ENCODE data around the gene SIDT2. TPM values are rescaled to one million over a fixed set of nuclear protein-coding genes. Genes with fewer than 3 reads are reported as not detected.

The SIDT2 gene
- total and polyA plus RNA-seq, 2 of the 13 experiments (the other 11 are each of a cell fraction or from before 2014, with no cell fraction given): 11.5 to 28.0 TPM

GRCh38 chr11:117143871-117144476 lies 34.6 kb upstream of the SIDT2 start, which contains the start of gene PAFAH1B2 (continued):
- TF ChIP-seq, protein P1, sequence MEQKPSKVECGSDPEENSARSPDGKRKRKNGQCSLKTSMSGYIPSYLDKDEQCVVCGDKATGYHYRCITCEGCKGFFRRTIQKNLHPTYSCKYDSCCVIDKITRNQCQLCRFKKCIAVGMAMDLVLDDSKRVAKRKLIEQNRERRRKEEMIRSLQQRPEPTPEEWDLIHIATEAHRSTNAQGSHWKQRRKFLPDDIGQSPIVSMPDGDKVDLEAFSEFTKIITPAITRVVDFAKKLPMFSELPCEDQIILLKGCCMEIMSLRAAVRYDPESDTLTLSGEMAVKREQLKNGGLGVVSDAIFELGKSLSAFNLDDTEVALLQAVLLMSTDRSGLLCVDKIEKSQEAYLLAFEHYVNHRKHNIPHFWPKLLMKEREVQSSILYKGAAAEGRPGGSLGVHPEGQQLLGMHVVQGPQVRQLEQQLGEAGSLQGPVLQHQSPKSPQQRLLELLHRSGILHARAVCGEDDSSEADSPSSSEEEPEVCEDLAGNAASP (CRISPR knock-in tag; IDR thresholded peaks at IDR 0.05; ENCODE audit: borderline replicate concordance): peak; percentile 50; the same call in 1 of the 2 replicates
- TF ChIP-seq CEBPZ (IDR thresholded peaks at IDR 0.05; ENCODE audit: low read length): no peak
- no peak for TF ChIP-seq ZNF790 (CRISPR knock-in tag; IDR thresholded peaks at IDR 0.05; ENCODE audit: borderline replicate concordance)
- TF ChIP-seq ZNF460 (CRISPR knock-in tag; IDR thresholded peaks at IDR 0.05; ENCODE audit: borderline replicate concordance): no peak
- peak; percentile 22; the same call in 1 of the 2 replicates for TF ChIP-seq CEBPG (CRISPR knock-in tag; IDR thresholded peaks at IDR 0.05)
- 0 out of 2 replicates have a peak, but pooled peaks have one; percentile 71 for TF ChIP-seq ZBTB4 (CRISPR knock-in tag; IDR thresholded peaks at IDR 0.05; ENCODE audit: borderline replicate concordance)
- TF ChIP-seq ZEB1 (IDR thresholded peaks at IDR 0.05; ENCODE audit: insufficient replicate concordance, low read depth): peak; percentile 83
- TF ChIP-seq PRDM4 (CRISPR knock-in tag; IDR thresholded peaks at IDR 0.05; ENCODE audit: borderline replicate concordance): no peak
- TF ChIP-seq EED (CRISPR knock-in tag; IDR thresholded peaks at IDR 0.05): peak; percentile 49; the same call in 1 of the 2 replicates
- TF ChIP-seq ELK4 (CRISPR knock-in tag; IDR thresholded peaks at IDR 0.05; ENCODE audit: borderline replicate concordance): no peak; the same call in 1 of the 2 replicates
- no peak for TF ChIP-seq FOXK2 (IDR thresholded peaks at IDR 0.05)
- peak; percentile 77; the same call in 1 of the 2 replicates for TF ChIP-seq ERF (CRISPR knock-in tag; IDR thresholded peaks at IDR 0.05)
- no peak for TF ChIP-seq REXO4 (CRISPR knock-in tag; IDR thresholded peaks at IDR 0.05; ENCODE audit: borderline replicate concordance)
- TF ChIP-seq CBFB (CRISPR knock-in tag; IDR thresholded peaks at IDR 0.05): peak; percentile 77; the same call in 1 of the 2 replicates
- peak; percentile 86 for TF ChIP-seq PHF8 (CRISPR knock-in tag; IDR thresholded peaks at IDR 0.05)
- peak; percentile 84; the same call in 1 of the 2 replicates for TF ChIP-seq ZNF780A (CRISPR knock-in tag; IDR thresholded peaks at IDR 0.05)
- no peak for TF ChIP-seq ZNF652 (CRISPR knock-in tag; IDR thresholded peaks at IDR 0.05; ENCODE audit: borderline replicate concordance, low read depth)
- TF ChIP-seq ISX (CRISPR knock-in tag; conservative IDR thresholded peaks at IDR 0.05): no peak

All from HepG2 (cell line).